ENCODE data around the gene GPRC5C.

Gene GPRC5C

DNA sequence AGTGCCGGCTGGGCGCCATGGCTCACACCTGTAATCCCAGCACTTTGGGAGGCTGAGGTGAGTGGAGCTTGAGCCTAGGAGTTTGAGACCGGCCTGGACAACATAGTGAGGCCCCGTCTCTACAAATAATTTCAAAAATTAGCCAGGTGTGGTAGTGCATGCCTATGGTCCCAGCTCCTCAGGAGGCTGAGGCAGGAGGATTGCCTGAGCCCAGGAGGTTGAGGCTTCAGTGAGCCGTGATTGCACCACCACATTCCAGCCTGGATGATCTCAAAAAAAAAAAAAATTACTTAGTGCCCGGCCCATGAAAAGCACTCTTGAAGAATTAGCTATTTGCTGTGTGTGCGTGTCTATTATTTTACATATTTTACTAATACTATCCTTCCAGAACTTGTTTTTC is 9.6 kb downstream of the GPRC5C start:
- TF ChIP-seq CREB1 (IDR thresholded peaks at IDR 0.05; ENCODE audit: low read depth) (no peak), CEBPB (IDR thresholded peaks at IDR 0.05) (no peak), USF1 (IDR thresholded peaks at IDR 0.05) (no peak), TCF12 (IDR thresholded peaks at IDR 0.05; ENCODE audit: low read depth) (no peak), EGR1 (IDR thresholded peaks at IDR 0.05) (no peak), NFIC (IDR thresholded peaks at IDR 0.05) (no peak), YY1 (IDR thresholded peaks at IDR 0.05; ENCODE audit: low read depth) (no peak), TEAD4 (IDR thresholded peaks at IDR 0.05) (no peak), EP300 (IDR thresholded peaks at IDR 0.05; ENCODE audit: borderline replicate concordance) (no peak), REST (IDR thresholded peaks at IDR 0.05; ENCODE audit: low read depth) (no peak), FOXM1 (IDR thresholded peaks at IDR 0.05; ENCODE audit: borderline replicate concordance, low read depth) (no peak), MAX (IDR thresholded peaks at IDR 0.05) (no peak), ZBTB7A (IDR thresholded peaks at IDR 0.05; ENCODE audit: low read depth) (no peak), RAD21 (IDR thresholded peaks at IDR 0.05; ENCODE audit: low read depth) (no peak), TAF1 (IDR thresholded peaks at IDR 0.05; ENCODE audit: low read depth) (no peak)

- TF ChIP-seq TCF12 (IDR thresholded peaks at IDR 0.05; ENCODE audit: low read depth): no peak
- TF ChIP-seq CREB1 (IDR thresholded peaks at IDR 0.05; ENCODE audit: low read depth): no peak
- no peak for TF ChIP-seq EGR1 (IDR thresholded peaks at IDR 0.05)
- no peak for TF ChIP-seq CEBPB (IDR thresholded peaks at IDR 0.05)
- no peak for TF ChIP-seq FOXM1 (IDR thresholded peaks at IDR 0.05; ENCODE audit: borderline replicate concordance, low read depth)
- TF ChIP-seq RAD21 (IDR thresholded peaks at IDR 0.05; ENCODE audit: low read depth): no peak
- no peak for TF ChIP-seq NFIC (IDR thresholded peaks at IDR 0.05)
- no peak for TF ChIP-seq TEAD4 (IDR thresholded peaks at IDR 0.05)
Measured at GRCh38 chr17:74442291-74442669, 10.4 kb downstream of the GPRC5C start.

DNA sequence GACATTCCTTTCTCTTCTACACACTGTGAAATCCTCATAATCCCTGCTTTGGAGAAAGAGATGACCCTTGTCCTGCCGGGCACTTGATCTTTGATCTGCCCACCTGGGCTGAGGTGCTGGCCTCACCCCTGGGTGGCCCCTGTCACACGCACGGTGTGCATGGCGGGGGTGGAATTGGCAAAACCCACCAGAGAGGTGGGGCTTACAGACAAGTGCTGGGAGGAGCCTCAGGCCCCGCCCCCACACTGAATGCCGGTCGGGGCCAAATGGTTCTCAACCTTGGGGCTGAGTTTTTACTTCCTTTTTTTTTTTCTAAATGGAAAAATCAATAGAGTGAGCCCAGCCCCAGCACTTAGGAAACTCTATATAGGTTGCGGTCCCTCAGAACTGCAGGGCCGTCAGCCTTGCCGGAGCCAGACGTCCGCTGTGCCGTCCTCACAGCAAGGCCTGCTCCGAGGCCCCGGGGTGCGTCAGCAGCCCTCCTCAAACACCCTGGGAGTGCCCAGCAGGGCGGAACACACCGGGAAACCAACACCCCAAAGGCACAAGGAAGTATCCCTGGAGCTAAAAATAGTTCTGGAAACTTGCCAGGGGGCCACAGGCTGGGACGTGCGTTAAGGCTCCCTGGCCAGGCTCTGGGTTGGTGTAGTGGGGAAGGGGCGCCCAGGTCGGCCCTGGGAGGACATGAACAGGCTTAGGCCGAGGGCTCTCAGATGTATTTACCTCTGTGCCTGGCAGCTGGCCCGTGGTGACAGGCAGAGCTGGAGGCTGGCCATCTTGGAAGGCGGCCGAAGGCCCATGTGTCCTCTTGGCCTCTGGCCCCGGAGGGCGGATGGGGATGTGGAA is 11.0 kb downstream of the GPRC5C start:
- TF ChIP-seq TCF12 (IDR thresholded peaks at IDR 0.05; ENCODE audit: low read depth): peak; percentile 7; the same call in 1 of the 2 replicates
- TF ChIP-seq FOXM1 (IDR thresholded peaks at IDR 0.05; ENCODE audit: borderline replicate concordance, low read depth): no peak
- peak; percentile 77 for TF ChIP-seq NFIC (IDR thresholded peaks at IDR 0.05)
- peak; percentile 18; the same call in 1 of the 2 replicates for TF ChIP-seq MAX (IDR thresholded peaks at IDR 0.05)
- TF ChIP-seq ZBTB7A (IDR thresholded peaks at IDR 0.05; ENCODE audit: low read depth): no peak

GRCh38 chr17:74443516-74444296 is 11.8 kb downstream of the GPRC5C start:
- no peak for TF ChIP-seq CEBPB (IDR thresholded peaks at IDR 0.05)
- no peak for TF ChIP-seq CREB1 (IDR thresholded peaks at IDR 0.05; ENCODE audit: low read depth)
- TF ChIP-seq ZBTB7A (IDR thresholded peaks at IDR 0.05; ENCODE audit: low read depth): no peak
- no peak for TF ChIP-seq TAF1 (IDR thresholded peaks at IDR 0.05; ENCODE audit: low read depth)
- TF ChIP-seq EP300 (IDR thresholded peaks at IDR 0.05; ENCODE audit: borderline replicate concordance): no peak
- no peak for TF ChIP-seq EGR1 (IDR thresholded peaks at IDR 0.05)
- no peak for TF ChIP-seq REST (IDR thresholded peaks at IDR 0.05; ENCODE audit: low read depth)
- no peak for TF ChIP-seq YY1 (IDR thresholded peaks at IDR 0.05; ENCODE audit: low read depth)
- TF ChIP-seq TEAD4 (IDR thresholded peaks at IDR 0.05): no peak
- no peak for TF ChIP-seq FOXM1 (IDR thresholded peaks at IDR 0.05; ENCODE audit: borderline replicate concordance, low read depth)
- TF ChIP-seq NFIC (IDR thresholded peaks at IDR 0.05): no peak

- TF ChIP-seq FOXM1 (IDR thresholded peaks at IDR 0.05; ENCODE audit: borderline replicate concordance, low read depth): no peak
- no peak for TF ChIP-seq YY1 (IDR thresholded peaks at IDR 0.05; ENCODE audit: low read depth)
- no peak for TF ChIP-seq CREB1 (IDR thresholded peaks at IDR 0.05; ENCODE audit: low read depth)
- TF ChIP-seq RAD21 (IDR thresholded peaks at IDR 0.05; ENCODE audit: low read depth): no peak
- no peak for TF ChIP-seq REST (IDR thresholded peaks at IDR 0.05; ENCODE audit: low read depth)
- no peak for TF ChIP-seq EGR1 (IDR thresholded peaks at IDR 0.05)
- TF ChIP-seq CEBPB (IDR thresholded peaks at IDR 0.05): no peak
- no peak for TF ChIP-seq TCF12 (IDR thresholded peaks at IDR 0.05; ENCODE audit: low read depth)
- no peak for TF ChIP-seq EP300 (IDR thresholded peaks at IDR 0.05; ENCODE audit: borderline replicate concordance)
- TF ChIP-seq ZBTB7A (IDR thresholded peaks at IDR 0.05; ENCODE audit: low read depth): no peak
- TF ChIP-seq USF1 (IDR thresholded peaks at IDR 0.05): no peak
- no peak for TF ChIP-seq TAF1 (IDR thresholded peaks at IDR 0.05; ENCODE audit: low read depth)
- TF ChIP-seq MAX (IDR thresholded peaks at IDR 0.05): no peak
Measured at GRCh38 chr17:74444406-74444805, 12.5 kb downstream of the GPRC5C start.

Data from Ishikawa (cell line).